ENCODE results near the gene UGT8. TPM values are rescaled to one million over a fixed set of nuclear protein-coding genes. Genes with fewer than 3 reads are reported as not detected.

Gene UGT8
- total RNA-seq, 1 donor from 2014 or later: 6.4 TPM

GRCh38 chr4:114599903-114600552 lies 1.4 kb downstream of the UGT8 start:
- Mint-ChIP-seq H3K4me1 (ENCODE audit: low read depth, unreplicated experiment) (peaks cover 12% of the 10 kb centered on the region), H3K4me3 (ENCODE audit: unreplicated experiment) (peak overlapping the region; percentile 94), H3K27me3 (ENCODE audit: low read depth, unreplicated experiment) (no peaks in the 10 kb centered on the region), H3K27ac (ENCODE audit: unreplicated experiment) (no peak overlapping the region), H3K9me3 (ENCODE audit: unreplicated experiment) (peaks cover 3% of the 10 kb centered on the region), H3K36me3 (ENCODE audit: low read depth, unreplicated experiment) (no peaks in the 10 kb centered on the region)
- DNase-seq (ENCODE audit: low read depth): no peak
- H3K27me3 ChIP-seq (ENCODE audit: insufficient read depth, low read length): peaks cover 23% of the 10 kb centered on the region
- H3K4me1 ChIP-seq (ENCODE audit: insufficient read depth, low read length): peaks cover 13% of the 10 kb centered on the region
- peak overlapping the region; percentile 63 for H3K4me3 ChIP-seq (ENCODE audit: insufficient read depth, low read depth, low read length)
- peak overlapping the region; percentile 97 for H3K4me2 ChIP-seq (ENCODE audit: low read length)
- no peak for TF ChIP-seq CTCF (IDR thresholded peaks at IDR 0.05; ENCODE audit: insufficient read depth, low read depth, low read length)
- TF ChIP-seq EZH2 (IDR thresholded peaks at IDR 0.05; ENCODE audit: insufficient read depth, low read length): no peak
- no peaks in the 10 kb centered on the region for H3K79me2 ChIP-seq (ENCODE audit: insufficient read depth, low read length)
- H3K9ac ChIP-seq (ENCODE audit: low read length): no peak overlapping the region
- FAIRE-seq: no peak
- no peak overlapping the region for H3K27ac ChIP-seq (ENCODE audit: low read depth, low read length)
- H3K9me3 ChIP-seq (ENCODE audit: insufficient read depth, low read depth, low read length): no peaks in the 10 kb centered on the region
- peak overlapping the region; percentile 91 for H2AFZ ChIP-seq (ENCODE audit: low read depth, low read length)
- H3K36me3 ChIP-seq (ENCODE audit: insufficient read depth, low read length): no peaks in the 10 kb centered on the region
- H4K20me1 ChIP-seq (ENCODE audit: insufficient read depth, low read length): no peaks in the 10 kb centered on the region

DNA sequence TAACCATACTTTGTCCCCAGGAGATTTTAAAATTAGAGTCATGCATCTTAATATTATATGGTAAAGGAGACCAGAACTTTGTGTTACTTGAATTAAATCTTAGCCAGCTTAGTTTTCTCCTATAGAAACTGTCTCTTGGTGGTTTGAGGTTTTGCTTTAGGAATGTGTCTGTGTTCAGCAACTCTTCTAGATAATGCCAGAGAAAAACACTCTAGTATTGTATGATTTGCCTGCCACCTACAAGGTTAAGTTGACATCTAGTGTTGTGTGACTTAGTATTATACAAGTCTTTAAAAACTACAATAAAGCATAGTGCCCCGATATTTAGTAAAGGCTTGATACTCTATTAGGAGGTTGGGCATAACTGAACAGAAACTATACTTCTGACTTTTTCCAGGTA lies 2.1 kb downstream of the UGT8 start:
- no peak for DNase-seq (ENCODE audit: low read depth)
- Histone ChIP-seq H3K4me3 (ENCODE audit: insufficient read depth, low read depth, low read length) (no peak overlapping the region), H3K9ac (ENCODE audit: low read length) (no peak overlapping the region), H3K79me2 (ENCODE audit: insufficient read depth, low read length) (no peaks in the 10 kb centered on the region), H2AFZ (ENCODE audit: low read depth, low read length) (no peak overlapping the region), H3K27ac (ENCODE audit: low read depth, low read length) (no peak overlapping the region), H3K4me1 (ENCODE audit: insufficient read depth, low read length) (peaks cover 13% of the 10 kb centered on the region), H3K4me2 (ENCODE audit: low read length) (no peak overlapping the region), H3K27me3 (ENCODE audit: insufficient read depth, low read length) (peaks cover 23% of the 10 kb centered on the region), H3K36me3 (ENCODE audit: insufficient read depth, low read length) (no peaks in the 10 kb centered on the region), H3K9me3 (ENCODE audit: insufficient read depth, low read depth, low read length) (no peaks in the 10 kb centered on the region), H4K20me1 (ENCODE audit: insufficient read depth, low read length) (no peaks in the 10 kb centered on the region)
- no peak overlapping the region for H3K27ac Mint-ChIP-seq (ENCODE audit: unreplicated experiment)
- H3K4me1 Mint-ChIP-seq (ENCODE audit: low read depth, unreplicated experiment): peaks cover 12% of the 10 kb centered on the region
- no peak for FAIRE-seq
- no peaks in the 10 kb centered on the region for H3K27me3 Mint-ChIP-seq (ENCODE audit: low read depth, unreplicated experiment)
- TF ChIP-seq CTCF (IDR thresholded peaks at IDR 0.05; ENCODE audit: insufficient read depth, low read depth, low read length) (no peak), EZH2 (IDR thresholded peaks at IDR 0.05; ENCODE audit: insufficient read depth, low read length) (no peak)
- H3K4me3 Mint-ChIP-seq (ENCODE audit: unreplicated experiment): peak overlapping the region; percentile 94
- no peaks in the 10 kb centered on the region for H3K36me3 Mint-ChIP-seq (ENCODE audit: low read depth, unreplicated experiment)
- no peaks in the 10 kb centered on the region for H3K9me3 Mint-ChIP-seq (ENCODE audit: unreplicated experiment)

GRCh38 chr4:114601304-114602052 lies 2.9 kb downstream of the UGT8 start:
- H3K27ac Mint-ChIP-seq (ENCODE audit: unreplicated experiment): no peak overlapping the region
- peaks cover 23% of the 10 kb centered on the region for H3K27me3 ChIP-seq (ENCODE audit: insufficient read depth, low read length)
- no peak for FAIRE-seq

More at GRCh38 chr4:114601304-114602052, 2.9 kb downstream of the UGT8 start:
- Mint-ChIP-seq H3K36me3 (ENCODE audit: low read depth, unreplicated experiment) (no peaks in the 10 kb centered on the region), H3K4me1 (ENCODE audit: low read depth, unreplicated experiment) (peaks cover 12% of the 10 kb centered on the region), H3K9me3 (ENCODE audit: unreplicated experiment) (no peaks in the 10 kb centered on the region), H3K27me3 (ENCODE audit: low read depth, unreplicated experiment) (no peaks in the 10 kb centered on the region), H3K4me3 (ENCODE audit: unreplicated experiment) (no peak overlapping the region)
- H3K9me3 ChIP-seq (ENCODE audit: insufficient read depth, low read depth, low read length): no peaks in the 10 kb centered on the region
- no peaks in the 10 kb centered on the region for H3K79me2 ChIP-seq (ENCODE audit: insufficient read depth, low read length)
- no peaks in the 10 kb centered on the region for H3K36me3 ChIP-seq (ENCODE audit: insufficient read depth, low read length)
- no peak overlapping the region for H3K4me2 ChIP-seq (ENCODE audit: low read length)
- peaks cover 13% of the 10 kb centered on the region for H3K4me1 ChIP-seq (ENCODE audit: insufficient read depth, low read length)
- no peak overlapping the region for H2AFZ ChIP-seq (ENCODE audit: low read depth, low read length)
- TF ChIP-seq EZH2 (IDR thresholded peaks at IDR 0.05; ENCODE audit: insufficient read depth, low read length) (no peak), CTCF (IDR thresholded peaks at IDR 0.05; ENCODE audit: insufficient read depth, low read depth, low read length) (no peak)
- no peak overlapping the region for H3K27ac ChIP-seq (ENCODE audit: low read depth, low read length)
- no peak for DNase-seq (ENCODE audit: low read depth)
- H4K20me1 ChIP-seq (ENCODE audit: insufficient read depth, low read length): no peaks in the 10 kb centered on the region
- no peak overlapping the region for H3K9ac ChIP-seq (ENCODE audit: low read length)
- no peak overlapping the region for H3K4me3 ChIP-seq (ENCODE audit: insufficient read depth, low read depth, low read length)

Measured in astrocyte (in vitro differentiated cells and primary cell).